Activated B cell treated with CpG ODN at 0.5 μM for 24 hours (primary cell): ENCODE results near the gene GTF2H1. TPM values are rescaled to one million over a fixed set of nuclear protein-coding genes. Genes with fewer than 3 reads are reported as not detected.
A peak's percentile ranks its signal among the peaks of the same experiment; 100 is the strongest.
"Not testable (repeated sequence)": the region's sequence is repeated elsewhere in the genome, so short reads cannot be mapped to it uniquely, and the experiment has no call there.

Experiments
- ATAC-seq: fragments of 200-7000 bp; cut with Tn5 transposase; one replicate; pipeline ENCODE4 v1.10.0; 2021; ENCODE audit warnings: low read depth, mild to moderate bottlenecking, moderate library complexity
- CTCF ChIA-PET: fragments of 350-600 bp; sonication (Branson Sonifier 250); formaldehyde crosslinking; loops from one replicate; lab custom pipeline; 2021; ENCODE audit warnings: antibody characterized with exemption; lab: Charles Lee
- POLR2A ChIA-PET: fragments of 350-600 bp; sonication (Branson Sonifier 250); formaldehyde crosslinking; loops from one replicate; lab custom pipeline; 2021; ENCODE audit warnings: antibody characterized with exemption; lab: Charles Lee
- DNase-seq: peaks from one replicate; pipeline ENCODE4 v3.0.0; 2022
- H3K27ac Mint-ChIP-seq: one replicate; pipeline ENCODE4 v1.8.0; 2020; ENCODE audit warnings: mixed read lengths
- H3K27me3 Mint-ChIP-seq: one replicate; pipeline ENCODE4 v1.8.0; 2021; ENCODE audit warnings: mixed read lengths
- H3K36me3 Mint-ChIP-seq: one replicate; pipeline ENCODE4 v1.8.0; 2021; ENCODE audit warnings: low read depth, mixed read lengths
- H3K4me1 Mint-ChIP-seq: one replicate; pipeline ENCODE4 v1.8.0; 2021; ENCODE audit warnings: mixed read lengths
- H3K4me3 Mint-ChIP-seq: one replicate; pipeline ENCODE4 v1.8.0; 2020; ENCODE audit warnings: mild to moderate bottlenecking, mixed read lengths
- H3K9me3 Mint-ChIP-seq: one replicate; pipeline ENCODE4 v1.8.0; 2020; ENCODE audit warnings: mixed read lengths
- CTCF ChIP-seq: fragments of 200-600 bp; IDR thresholded peaks from one replicate; pipeline ENCODE4 v1.8.0; 2022; ENCODE audit warnings: antibody characterized with exemption, mild to moderate bottlenecking
- intact Hi-C: fragments of 100-400 bp; cut with micrococcal nuclease; formaldehyde crosslinking; loops from one replicate; pipeline ENCODE4 v1.15.1; 2024
- total RNA-seq: library from RNA; stranded (reverse); gene quantifications from 2 replicates; pipeline ENCODE4 v1.2.3, GENCODE V29; 2022

Gene GTF2H1
- total RNA-seq, 1 donor from 2014 or later = 71.5 TPM

GRCh38 chr11:18322818-18323570 is 627 bp downstream of the GTF2H1 start:
- DNase-seq (no peak), ATAC-seq (no peak)
- H3K27me3 Mint-ChIP-seq = no peaks in the 10 kb centered on the region
- intact Hi-C loops = loop anchor here (1.0 to 10.0 kb wide), 12 partner anchors 12 to 971 kb away; partner anchors contain the start of genes IGSF22, LDHA, NCR3LG1 and SAAL1
- ChIA-PET CTCF (interaction anchor here (2.4 kb wide), 1 partner anchor 79 kb away, joined by 8 read pairs; no protein-coding TSS in a partner anchor), POLR2A (interaction anchor here (0.6 to 4.4 kb wide), 15 partner anchors 7 to 311 kb away, joined by 3 to 69 read pairs (median 8); partner anchors contain the start of genes LDHA, SAAL1, SERGEF and SPTY2D1)
- TF ChIP-seq CTCF = no peak
- H3K4me1 Mint-ChIP-seq = peaks cover 70% of the 10 kb centered on the region
- H3K36me3 Mint-ChIP-seq = peaks cover 59% of the 10 kb centered on the region
- H3K9me3 Mint-ChIP-seq = no peaks in the 10 kb centered on the region
- H3K27ac Mint-ChIP-seq = peak overlapping the region; percentile 100
- H3K4me3 Mint-ChIP-seq = peak overlapping the region; percentile 99

- intact Hi-C loops = loop anchor here (2.0 to 10.0 kb wide), 5 partner anchors 82 to 972 kb away; partner anchors contain the start of genes IGSF22, NCR3LG1 and SERGEF
- peaks cover 55% of the 10 kb centered on the region for H3K36me3 Mint-ChIP-seq
- H3K27me3 Mint-ChIP-seq, POLR2A ChIA-PET, ATAC-seq, DNase-seq, CTCF ChIA-PET, H3K9me3 Mint-ChIP-seq: not testable (repeated sequence)
- H3K4me3 Mint-ChIP-seq = peak overlapping the region; percentile 99
- H3K4me1 Mint-ChIP-seq = peaks cover 64% of the 10 kb centered on the region
- H3K27ac Mint-ChIP-seq = peak overlapping the region; percentile 100
Observed at GRCh38 chr11:18323881-18324280, 1.5 kb downstream of the GTF2H1 start.

- Mint-ChIP-seq H3K4me3 (peak overlapping the region; percentile 99), H3K9me3 (no peaks in the 10 kb centered on the region), H3K4me1 (peaks cover 64% of the 10 kb centered on the region), H3K27me3 (no peaks in the 10 kb centered on the region), H3K36me3 (peaks cover 55% of the 10 kb centered on the region), H3K27ac (peak overlapping the region; percentile 100)
- DNase-seq (no peak), ATAC-seq (no peak)
- POLR2A ChIA-PET = interaction anchor here (0.7 kb wide), 1 partner anchor 71 kb away, joined by 3 read pairs; no protein-coding TSS in a partner anchor
- no peak for TF ChIP-seq CTCF
- intact Hi-C loops = loop anchor here (5.0 to 10.0 kb wide), 4 partner anchors 82 to 972 kb away; partner anchors contain the start of genes IGSF22 and NCR3LG1
- CTCF ChIA-PET = no interaction called here
Observed at GRCh38 chr11:18324381-18324780, 2.0 kb downstream of the GTF2H1 start.

GRCh38 chr11:18329196-18329870 is 7.0 kb downstream of the GTF2H1 start:
- no peaks in the 10 kb centered on the region for H3K27me3 Mint-ChIP-seq
- DNase-seq (no peak), ATAC-seq (peak; percentile 69)
- H3K4me1 Mint-ChIP-seq = peaks cover 54% of the 10 kb centered on the region
- H3K9me3 Mint-ChIP-seq = no peaks in the 10 kb centered on the region
- CTCF ChIA-PET = no interaction called here
- peak overlapping the region; percentile 4 for H3K4me3 Mint-ChIP-seq
- POLR2A ChIA-PET = no interaction called here
- peak overlapping the region; percentile 82 for H3K27ac Mint-ChIP-seq
- TF ChIP-seq CTCF = no peak
- peaks cover 69% of the 10 kb centered on the region for H3K36me3 Mint-ChIP-seq
- intact Hi-C loops = loop anchor here (10.0 kb wide), 2 partner anchors 165 to 395 kb away; partner anchors contain the start of gene IGSF22

- no peaks in the 10 kb centered on the region for H3K9me3 Mint-ChIP-seq
- POLR2A ChIA-PET = interaction anchor here (1.1 to 2.2 kb wide), 2 partner anchors 9 kb away, joined by 4 to 15 read pairs; partner anchors contain the start of genes GTF2H1 and HPS5
- TF ChIP-seq CTCF = no peak
- peaks cover 68% of the 10 kb centered on the region for H3K36me3 Mint-ChIP-seq
- peaks cover 42% of the 10 kb centered on the region for H3K4me1 Mint-ChIP-seq
- ATAC-seq (no peak), DNase-seq (no peak)
- H3K27ac Mint-ChIP-seq = peak overlapping the region; percentile 37
- CTCF ChIA-PET = interaction anchor here (1.0 kb wide), 1 partner anchor 87 kb away, joined by 3 read pairs; no protein-coding TSS in a partner anchor
- H3K27me3 Mint-ChIP-seq = no peaks in the 10 kb centered on the region
- H3K4me3 Mint-ChIP-seq = no peak overlapping the region
- intact Hi-C loops = no loop called here
Observed at GRCh38 chr11:18330921-18331320, 8.6 kb downstream of the GTF2H1 start.
